GM18499 (cell line): ENCODE data around the gene SNX1.

Experiments
- ATAC-seq: cut with Tn5 transposase; IDR thresholded peaks from one replicate; pipeline ENCODE4 v1.9.1; 2021; ENCODE audit warnings: moderate number of reproducible peaks; ENCODE audit not compliant: insufficient read depth, unreplicated experiment

The SNX1 gene

GRCh38 chr15:64141798-64142512 lies 46.2 kb downstream of the SNX1 start:
- ATAC-seq, result no peak

- no peak for ATAC-seq
Observed at GRCh38 chr15:64143276-64143675, 47.5 kb downstream of the SNX1 start.

GRCh38 chr15:64144192-64144564 lies 48.4 kb downstream of the SNX1 start:
- no peak for ATAC-seq

GRCh38 chr15:64144565-64145281 lies 48.9 kb downstream of the SNX1 start:
- no peak for ATAC-seq

- ATAC-seq, result no peak
Observed at GRCh38 chr15:64146041-64146440, 50.3 kb downstream of the SNX1 start.

- ATAC-seq, result no peak
Observed at GRCh38 chr15:64146520-64146884, 50.7 kb downstream of the SNX1 start.

- ATAC-seq, result no peak
Observed at GRCh38 chr15:64146885-64147681, 51.3 kb downstream of the SNX1 start.

GRCh38 chr15:64148168-64148567 lies 52.4 kb downstream of the SNX1 start:
- ATAC-seq, result no peak

GRCh38 chr15:64148581-64148980 lies 52.8 kb downstream of the SNX1 start:
- no peak for ATAC-seq

- no peak for ATAC-seq
Observed at GRCh38 chr15:64149424-64149823, 53.6 kb downstream of the SNX1 start.

- ATAC-seq, result no peak
Observed at GRCh38 chr15:64149893-64150578, 54.3 kb downstream of the SNX1 start.

GRCh38 chr15:64151727-64152506 lies 56.1 kb downstream of the SNX1 start, which contains the start of gene SNX22:
Gene SNX22 (plus strand): TSS chr15:64151731. CDS start chr15:64151776, 45 bp downstream.
- ATAC-seq, result no peak

- no peak for ATAC-seq
Observed at GRCh38 chr15:64152507-64153387, 57.0 kb downstream of the SNX1 start.

- ATAC-seq, result no peak
Observed at GRCh38 chr15:64153480-64154367, 57.9 kb downstream of the SNX1 start.

GRCh38 chr15:64155802-64156651 lies 60.2 kb downstream of the SNX1 start:
- no peak for ATAC-seq

- no peak for ATAC-seq
Observed at GRCh38 chr15:64156652-64157331, 61.0 kb downstream of the SNX1 start.
